Skeletal muscle cell (primary cell): ENCODE data around the gene DUSP9.

Experiments used
- DNase-seq: peaks from one replicate; pipeline ENCODE4 v3.0.0-alpha.2; 2010; ENCODE audit warnings: low read depth
- H3K4me3 ChIP-seq: 2 replicates; pipeline ENCODE4 v1.5.1; 2011; ENCODE audit warnings: low read depth, mild to moderate bottlenecking, control low read depth, low read length, moderate library complexity

DUSP9 gene

DNA sequence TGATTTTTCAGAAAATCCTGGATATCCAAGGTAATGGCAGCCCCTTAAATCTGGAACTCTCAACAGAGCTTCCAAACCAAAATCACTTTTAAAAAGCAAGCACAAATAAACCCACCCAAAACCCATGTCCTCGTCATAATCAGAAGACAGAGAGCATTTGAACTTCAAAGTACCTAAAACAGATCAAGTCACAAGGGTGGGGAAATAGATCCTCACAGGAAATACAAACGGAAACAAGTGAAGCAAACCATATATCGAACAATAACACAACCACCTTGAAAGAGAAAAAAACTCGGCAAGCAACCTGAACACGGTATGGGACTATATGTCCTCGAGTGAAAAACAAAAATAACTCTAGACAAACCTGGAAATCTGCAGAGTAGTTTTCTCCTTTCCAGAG is 32.2 kb upstream of the DUSP9 start:
- no peak for DNase-seq
- H3K4me3 ChIP-seq = no peak overlapping the region

DNA sequence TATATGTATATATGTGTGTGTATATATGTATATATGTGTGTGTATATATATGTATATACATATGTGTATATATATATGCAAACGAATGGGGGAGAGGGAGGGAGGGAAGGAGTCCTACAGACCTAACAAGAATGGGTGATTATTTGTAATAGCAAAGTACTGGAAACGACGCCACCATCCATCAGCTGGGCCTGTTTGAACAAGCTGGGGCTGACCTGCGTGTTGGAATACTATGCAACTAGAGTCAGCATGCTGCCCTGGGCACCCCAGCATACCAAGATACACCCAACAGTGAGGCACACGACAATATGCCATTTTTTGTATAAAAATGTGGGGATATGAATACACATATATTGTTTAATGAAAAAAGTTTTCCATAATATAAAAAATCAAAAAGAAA is 26.4 kb upstream of the DUSP9 start:
- no peak for DNase-seq
- no peak overlapping the region for H3K4me3 ChIP-seq

DNA sequence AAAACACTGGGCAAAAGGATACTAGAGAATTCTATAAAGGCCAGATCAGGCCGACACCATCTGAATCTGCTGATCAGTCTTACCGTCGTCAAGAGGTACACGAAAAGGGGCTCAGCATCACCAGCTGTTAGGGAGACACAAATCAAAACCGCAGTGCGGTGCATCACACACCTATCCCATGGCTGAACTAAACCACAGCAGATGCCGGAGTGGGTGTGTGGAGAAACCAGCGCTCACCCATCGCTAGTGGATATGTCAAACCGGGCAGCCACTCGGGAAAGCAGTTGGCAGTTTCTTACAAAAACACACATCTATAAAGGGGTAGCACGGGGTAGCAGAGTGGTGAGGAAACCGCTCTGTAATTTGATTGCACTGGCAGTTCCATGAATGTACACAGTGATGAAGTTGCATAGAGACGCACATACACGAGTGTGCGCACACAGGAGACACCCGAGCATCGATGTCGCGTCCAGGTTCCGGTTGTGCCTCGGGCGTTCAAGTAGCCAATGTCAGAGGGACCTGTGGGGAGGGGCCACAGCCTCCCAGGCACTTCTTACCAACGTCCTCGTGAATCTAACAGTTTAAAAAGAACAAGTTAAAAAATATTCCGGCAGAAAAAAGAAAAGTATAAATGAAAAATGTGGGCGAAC is 24.9 kb upstream of the DUSP9 start:
- no peak overlapping the region for H3K4me3 ChIP-seq
- DNase-seq = no peak

DNA sequence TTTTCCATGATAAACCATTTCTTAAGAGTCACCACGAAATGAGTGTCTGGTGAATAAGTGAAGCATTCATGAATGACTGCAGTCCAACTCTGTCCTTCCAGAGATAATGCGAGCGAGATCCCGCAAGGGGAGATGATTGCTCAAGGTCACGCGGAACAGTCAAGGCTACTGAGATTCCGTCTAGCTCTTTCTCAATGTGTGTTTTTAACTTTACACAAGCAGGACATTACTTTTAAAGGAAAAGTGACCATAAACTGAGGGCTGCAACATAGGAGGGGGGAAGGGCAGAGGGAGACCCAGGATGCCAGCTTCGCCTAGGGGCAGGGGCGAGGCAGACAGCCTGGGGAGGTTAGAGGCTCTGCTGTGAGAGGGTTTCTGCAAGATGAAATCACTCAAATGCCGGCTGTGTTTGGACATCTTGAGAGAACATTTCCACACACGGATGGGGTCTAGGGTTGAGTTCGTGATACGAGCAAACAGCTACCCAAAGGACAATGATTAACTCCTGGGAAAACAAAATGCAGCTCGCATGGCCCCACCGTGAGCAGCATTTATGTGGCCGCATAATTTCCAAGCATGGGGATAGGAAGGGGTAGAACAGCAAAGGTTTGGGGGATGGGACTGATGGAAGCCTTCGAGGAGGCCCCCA is 24.2 kb upstream of the DUSP9 start:
- no peak for DNase-seq
- H3K4me3 ChIP-seq = no peak overlapping the region

DNA sequence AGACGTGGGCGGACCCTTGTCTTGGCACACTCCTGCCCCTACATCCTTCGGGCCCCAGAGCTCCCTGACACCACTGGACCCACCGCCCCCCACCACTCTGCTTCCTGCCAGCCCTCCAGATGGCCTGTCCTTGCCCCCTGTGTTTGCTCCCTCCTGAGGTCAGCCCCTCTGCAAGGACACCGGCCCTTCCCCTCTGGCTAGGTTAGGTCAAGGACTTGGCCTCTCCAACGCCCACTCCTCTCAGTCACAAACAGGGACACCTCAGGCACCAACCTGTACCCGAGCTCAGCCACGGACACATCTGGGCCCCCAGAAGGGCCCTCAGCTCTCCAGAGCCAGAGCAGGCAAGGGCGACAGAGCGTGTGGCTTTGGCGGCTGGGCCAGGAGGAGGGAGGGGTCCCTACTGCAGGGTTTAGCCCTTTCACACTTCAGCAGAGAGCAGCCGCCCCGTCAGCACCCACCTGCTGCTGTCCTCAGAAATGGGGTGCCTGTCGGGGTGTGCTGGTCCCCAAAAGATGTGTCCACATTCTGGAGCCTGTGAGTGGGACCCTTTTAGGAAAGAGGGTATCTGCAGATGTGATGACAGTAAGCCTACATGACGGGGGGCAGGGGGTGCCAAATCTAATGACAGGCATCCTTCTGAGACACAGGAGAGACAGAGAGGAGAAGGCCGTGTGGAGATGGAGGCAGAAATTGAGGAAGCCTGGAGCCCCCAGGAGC is 23.5 kb upstream of the DUSP9 start:
- DNase-seq = no peak
- H3K4me3 ChIP-seq = no peak overlapping the region

DNA sequence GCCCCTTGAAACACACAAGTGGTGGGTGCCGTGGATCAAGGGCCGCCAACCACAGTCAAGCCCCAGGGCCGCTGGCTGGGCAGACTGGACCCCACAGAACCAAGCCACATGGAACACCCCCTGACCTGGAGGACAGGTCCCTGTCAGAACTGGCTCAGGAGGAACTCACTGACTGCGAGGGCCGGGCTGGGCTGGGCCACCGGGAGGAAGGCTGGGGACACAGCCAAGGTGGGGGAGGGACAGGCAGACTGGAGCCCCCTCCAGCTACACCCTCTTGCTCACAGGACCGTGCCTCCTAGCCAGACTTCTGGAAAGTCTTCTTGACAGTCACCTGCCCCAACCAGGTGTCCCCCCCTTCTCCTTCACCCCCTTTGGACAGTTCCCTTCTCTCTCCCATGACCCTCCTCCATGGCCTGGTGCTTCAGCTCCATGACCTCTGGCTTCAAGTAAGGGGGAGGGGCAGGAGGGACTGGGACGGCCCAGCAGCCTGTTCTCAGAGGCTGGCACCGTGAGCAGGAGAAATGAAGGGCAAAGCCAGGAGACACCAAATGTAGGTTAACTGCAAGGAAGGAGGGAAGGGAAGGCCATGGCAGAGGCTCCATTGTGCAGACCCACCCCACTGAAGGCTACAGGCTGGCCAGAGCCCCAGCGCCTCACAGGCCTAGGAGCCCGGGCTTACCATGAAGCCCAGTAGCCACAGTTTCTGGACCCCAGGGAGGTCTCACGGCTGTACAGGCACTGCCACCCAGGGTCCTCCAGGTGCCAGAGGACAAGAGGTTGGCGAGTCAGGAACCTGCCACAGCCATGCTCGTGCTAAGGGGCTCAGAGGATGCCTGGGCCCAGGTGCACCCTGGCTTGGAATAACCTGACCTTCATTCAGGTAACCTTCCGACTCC is 22.6 kb upstream of the DUSP9 start:
- no peak for DNase-seq
- H3K4me3 ChIP-seq = no peak overlapping the region

DNA sequence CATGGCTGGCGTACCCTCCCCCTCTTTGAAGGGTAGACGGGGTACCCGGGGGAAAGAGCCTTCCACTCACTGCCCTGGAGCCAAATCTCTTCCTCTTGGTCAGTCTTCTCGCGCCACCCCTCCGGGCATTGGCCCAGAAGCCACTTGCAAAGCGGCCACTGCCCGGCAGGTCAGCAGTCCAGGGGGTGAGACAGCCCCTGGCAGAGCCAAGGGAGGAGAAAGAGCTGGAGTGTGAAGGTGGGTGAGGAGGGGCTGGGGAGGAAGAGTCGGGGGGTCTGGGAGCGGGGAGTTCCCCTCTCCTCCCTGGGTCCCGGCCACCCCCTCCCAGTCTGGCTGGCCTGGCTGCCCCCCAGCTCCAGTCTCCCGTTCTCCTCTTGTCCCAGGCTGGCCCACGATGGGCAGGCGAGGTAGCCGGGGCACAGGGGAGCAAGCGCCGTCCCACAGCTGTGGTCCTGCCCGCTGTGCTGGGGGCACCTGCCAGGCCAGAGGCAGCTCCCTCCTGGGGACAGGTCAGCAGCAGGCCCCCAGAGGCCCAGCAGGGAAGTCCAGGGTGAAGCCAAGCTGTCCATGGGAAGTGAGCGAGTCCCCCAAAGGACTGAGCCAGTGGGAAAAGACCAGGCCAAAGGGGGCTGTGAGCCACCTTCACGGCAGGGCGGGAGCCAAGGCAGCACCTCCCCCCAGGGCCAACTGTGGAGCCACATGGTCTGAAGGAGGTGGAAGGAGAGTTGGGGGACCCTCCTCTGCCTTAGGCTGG is 21.6 kb upstream of the DUSP9 start:
- DNase-seq = no peak
- H3K4me3 ChIP-seq = no peak overlapping the region

DNA sequence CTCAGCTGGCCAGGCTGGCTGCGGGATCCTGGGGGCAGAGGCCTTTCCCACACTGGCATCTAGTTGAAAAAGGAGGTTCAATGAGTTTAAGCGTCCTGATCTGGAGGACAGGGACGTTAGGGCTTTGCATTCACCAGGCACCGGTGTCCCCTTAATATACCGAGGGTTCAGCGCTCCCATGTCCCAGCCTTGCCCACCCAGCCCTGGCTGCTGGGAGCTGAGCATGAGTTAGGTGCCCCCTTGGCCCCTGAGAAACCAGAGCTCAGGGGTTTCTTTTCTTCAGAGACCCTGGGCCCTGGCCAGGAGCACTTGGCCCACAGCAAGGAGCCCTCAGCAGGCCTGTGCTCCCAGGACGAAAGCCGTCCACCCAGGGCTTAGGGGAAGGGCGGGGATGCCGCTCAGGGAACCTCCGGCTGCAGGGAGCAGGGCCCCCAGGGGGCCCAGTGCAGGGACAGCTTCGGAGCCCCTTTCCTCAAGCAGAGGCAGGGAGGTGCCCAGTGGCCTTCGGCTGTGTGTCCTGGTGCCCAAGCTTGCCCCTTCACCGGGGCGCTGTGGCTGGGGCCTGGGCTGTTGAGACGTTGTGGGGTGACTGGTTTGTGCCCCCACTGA is 20.9 kb upstream of the DUSP9 start:
- no peak for DNase-seq

DNA sequence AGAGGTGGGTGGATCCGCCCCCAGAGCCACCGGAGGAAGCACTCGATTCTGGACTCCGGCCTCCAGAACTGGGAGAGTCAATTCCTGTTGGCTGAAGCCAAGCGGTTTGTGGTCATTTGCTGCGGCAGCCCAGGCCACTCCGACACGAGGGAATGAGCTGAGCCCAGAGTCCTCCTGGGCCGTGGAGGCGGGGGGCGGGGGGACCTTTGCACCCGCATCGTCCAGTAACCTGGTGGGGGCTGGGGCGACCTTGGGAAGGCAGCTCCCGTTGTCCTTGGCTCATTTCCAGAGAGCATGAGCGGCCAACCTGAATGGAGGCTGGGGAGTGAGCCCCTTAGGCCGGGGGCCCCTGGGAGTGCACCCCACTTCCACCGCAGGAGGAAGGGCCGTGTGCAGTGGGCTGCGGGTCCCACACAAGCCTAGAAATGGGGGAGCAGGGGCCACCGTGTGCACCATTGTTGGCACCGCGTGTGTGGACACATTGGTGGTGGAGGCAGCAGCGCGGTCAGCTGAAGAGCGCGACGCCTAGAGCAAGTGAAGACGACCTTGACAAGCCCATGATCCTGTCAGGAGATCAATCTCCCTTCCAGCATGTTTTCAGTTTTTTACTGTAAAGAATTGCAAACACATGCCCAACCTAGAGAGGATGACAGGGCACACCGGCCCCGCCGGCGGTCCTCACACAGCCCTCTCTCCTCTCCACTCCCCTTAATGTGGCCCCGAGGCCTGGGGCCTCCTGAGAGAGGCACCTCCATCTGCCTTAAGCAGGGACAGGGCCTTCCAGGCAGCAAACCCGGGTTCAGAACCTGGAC is 19.9 kb upstream of the DUSP9 start:
- DNase-seq = no peak
- no peak overlapping the region for H3K4me3 ChIP-seq

More for the DNA sequence above, 20.9 kb upstream of the DUSP9 start:
- H3K4me3 ChIP-seq = no peak overlapping the region

DNA sequence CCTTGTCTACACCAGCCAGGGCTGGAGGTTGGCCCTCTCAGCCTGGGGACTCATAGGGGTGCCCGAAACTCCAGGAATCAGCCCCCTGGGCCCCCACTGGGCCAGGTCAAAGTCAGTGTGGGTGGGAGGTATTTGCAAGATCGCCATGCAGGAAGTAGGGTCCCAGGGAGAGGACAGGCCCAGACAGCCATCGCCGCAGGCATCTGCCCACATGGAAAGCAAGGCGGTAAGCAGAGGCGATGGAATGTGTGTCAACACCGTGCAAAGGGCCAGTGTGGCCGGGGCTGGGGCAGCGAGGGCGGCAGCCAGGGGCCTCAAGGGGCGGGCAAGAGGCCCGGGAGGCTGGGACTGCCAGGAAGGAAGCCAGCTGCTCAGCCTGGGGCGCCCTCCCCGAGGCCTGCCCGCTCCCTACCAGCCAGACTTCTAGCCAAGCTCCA is 19.3 kb upstream of the DUSP9 start:
- no peak overlapping the region for H3K4me3 ChIP-seq
- no peak for DNase-seq

DNA sequence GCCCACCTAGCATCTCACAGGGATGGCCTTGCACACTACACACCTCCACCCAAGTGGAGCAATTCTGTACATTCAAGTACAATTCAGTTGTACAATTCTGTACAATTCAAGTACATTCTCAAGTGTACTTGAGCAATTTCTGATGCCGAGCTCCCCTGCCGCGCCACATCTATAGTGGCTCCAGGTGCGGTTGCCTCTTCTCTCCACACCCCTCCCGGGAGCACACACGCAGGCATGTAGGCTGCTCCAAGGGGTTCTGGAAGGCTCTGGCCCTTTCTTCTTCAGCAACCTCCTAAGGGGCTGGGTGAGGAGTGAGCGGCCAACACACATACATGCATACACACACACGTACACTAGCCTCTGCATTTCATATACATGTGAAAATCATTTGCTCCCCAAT is 18.9 kb upstream of the DUSP9 start:
- DNase-seq = no peak
- no peak overlapping the region for H3K4me3 ChIP-seq

DNA sequence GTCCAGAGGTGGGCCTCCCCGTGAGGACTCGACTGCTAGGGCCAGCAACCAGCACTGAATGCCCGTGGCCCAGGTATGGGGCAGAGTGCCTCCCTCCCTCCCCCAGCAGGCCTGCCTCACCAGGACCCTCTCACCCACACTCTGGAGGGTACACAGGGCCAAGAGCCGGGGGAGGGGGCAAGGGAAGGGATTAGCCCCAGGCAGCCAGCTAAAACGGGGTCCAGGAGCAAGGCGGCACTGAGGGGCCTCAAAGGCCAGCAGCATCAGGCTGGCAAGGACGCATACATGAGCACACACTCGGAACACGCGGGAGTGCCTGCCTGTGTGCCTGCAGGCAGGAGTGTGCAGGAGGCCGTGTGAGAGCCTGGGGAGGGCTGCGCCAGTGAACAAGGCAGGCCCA is 18.3 kb upstream of the DUSP9 start:
- DNase-seq = no peak
- no peak overlapping the region for H3K4me3 ChIP-seq

DNA sequence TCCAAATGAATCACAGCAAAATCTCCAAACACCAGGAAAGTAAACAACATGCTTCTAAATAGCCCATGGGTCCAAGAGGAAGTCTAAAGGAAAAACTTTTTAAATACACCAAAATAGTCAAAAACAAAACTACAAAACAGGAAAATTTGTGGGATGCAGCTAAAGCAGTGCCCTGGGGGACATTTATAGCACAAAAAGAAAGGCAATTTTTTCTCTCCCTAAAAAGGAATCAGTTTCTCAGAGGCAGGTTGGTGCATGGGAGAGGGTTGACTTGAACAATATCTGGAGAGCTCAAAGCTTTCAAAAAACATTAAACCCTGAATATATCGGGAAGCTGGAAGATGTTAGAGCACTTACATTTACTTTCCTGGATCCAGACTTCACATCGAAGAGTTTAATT is 15.7 kb upstream of the DUSP9 start:
- H3K4me3 ChIP-seq = no peak overlapping the region
- DNase-seq = no peak

DNA sequence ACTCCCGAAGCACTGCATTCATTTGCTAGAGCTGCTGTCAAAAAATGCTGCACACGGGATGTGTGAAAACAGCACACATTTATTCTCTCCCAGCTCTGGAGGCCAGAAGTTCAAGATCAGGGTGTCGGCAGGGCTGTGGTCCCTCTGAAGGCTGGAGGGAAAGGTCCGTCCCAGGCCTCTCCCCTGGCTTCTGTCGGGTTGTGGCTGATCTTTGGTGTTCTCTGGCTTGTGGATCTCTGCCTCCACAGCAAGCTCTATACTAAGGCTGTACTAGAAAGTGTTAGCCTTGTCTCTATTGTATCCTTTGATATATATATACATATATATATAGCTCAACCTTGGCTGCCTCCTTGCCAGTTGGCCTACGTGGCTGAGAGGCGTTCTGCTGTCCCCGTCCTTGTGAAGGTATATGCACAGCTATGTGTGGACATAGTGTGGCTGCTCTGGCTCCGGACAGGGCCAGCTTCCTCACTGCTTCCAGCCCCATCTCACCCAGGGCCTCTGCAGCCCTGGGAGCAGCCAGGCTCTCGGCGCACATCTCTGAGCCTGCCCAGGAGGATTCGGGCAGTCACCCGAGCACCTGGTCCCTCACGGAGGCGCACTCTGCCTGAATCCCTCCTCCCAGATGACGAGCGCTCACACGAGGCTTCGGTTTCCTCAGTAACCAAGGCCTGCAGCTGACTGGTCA is 15.0 kb upstream of the DUSP9 start:
- no peak for DNase-seq
- no peak overlapping the region for H3K4me3 ChIP-seq

DNA sequence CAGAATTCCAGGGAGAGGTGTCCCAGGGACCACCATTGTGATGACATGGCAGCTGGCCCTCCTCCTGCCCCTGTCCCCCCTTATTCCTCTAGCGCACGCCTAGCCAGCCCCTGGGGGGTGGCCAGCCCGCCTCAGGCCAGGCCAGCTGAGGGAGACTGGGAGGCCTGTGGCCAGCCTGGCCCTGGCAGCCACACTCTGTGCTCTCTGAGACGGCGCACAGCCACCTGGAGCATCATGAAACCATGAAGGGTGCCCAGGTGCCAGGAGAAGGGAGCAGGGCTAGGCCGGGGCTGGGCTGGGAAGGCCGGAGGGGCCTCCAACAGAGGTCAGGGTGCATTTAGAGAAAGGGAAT is 14.4 kb upstream of the DUSP9 start:
- no peak overlapping the region for H3K4me3 ChIP-seq
- DNase-seq = no peak

DNA sequence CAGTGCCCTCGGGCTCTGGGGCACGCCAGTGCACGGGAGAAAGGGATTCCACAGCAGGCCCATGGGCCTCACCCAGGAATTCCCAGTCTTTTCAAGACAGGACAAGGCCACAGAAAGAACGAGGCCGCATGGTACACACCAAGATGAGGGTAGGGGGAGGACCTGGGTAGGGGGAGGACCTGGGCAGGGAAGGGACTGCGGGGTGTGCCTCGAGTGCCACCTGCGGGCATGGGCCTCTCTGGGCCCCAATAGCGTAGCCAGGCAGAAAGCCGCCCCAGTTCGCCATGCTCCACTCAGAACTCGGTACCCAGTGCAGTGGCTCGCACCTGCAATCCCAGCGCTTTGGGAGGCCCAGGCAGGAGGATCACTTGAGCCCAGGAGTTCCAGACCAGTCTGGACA is 14.0 kb upstream of the DUSP9 start:
- DNase-seq = no peak
- H3K4me3 ChIP-seq = no peak overlapping the region

DNA sequence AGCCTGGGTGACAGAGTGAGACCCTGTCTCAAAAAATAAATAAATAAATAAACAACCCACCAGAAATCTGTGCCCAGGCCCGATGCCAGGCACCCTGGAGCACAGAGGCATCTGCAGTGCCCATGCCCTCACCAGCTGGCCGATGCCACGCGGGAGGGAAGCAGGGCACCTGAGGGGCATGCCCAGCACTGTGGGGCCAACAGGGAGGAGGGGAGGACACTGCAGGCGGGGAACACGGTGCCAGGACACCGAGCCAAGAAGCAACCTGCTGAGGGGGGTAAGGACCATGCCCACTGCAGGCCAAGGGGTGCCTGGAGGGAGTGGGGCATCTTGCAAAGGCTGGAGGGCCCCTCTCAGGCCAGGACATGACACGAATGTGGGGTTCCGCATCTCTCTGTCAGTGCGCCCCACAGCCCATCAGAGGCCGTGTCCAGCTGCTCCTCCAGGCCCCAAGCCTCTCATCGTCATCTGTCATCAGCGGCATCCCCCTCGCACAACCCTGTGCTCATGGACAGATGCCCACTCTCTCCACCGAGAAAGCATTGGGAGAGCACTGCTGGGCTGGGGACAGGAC is 13.3 kb upstream of the DUSP9 start:
- no peak for DNase-seq

More for the DNA sequence above, 13.3 kb upstream of the DUSP9 start:
- H3K4me3 ChIP-seq = no peak overlapping the region
